ENCODE data around the gene RPS28.

- TF ChIP-seq BHLHE40 (IDR thresholded peaks at IDR 0.05; ENCODE audit: low read depth, low read length) (no peak), POLR2A (IDR thresholded peaks at IDR 0.05; ENCODE audit: low read length) (no peak)
Observed at GRCh38 chr19:8366121-8366581, 44.9 kb downstream of the RPS28 start.

Data from A549 (cell line).